CD1c-positive myeloid dendritic cell (primary cell): ENCODE data around the gene IRX1.

Source experiments
- DNase-seq: peaks from one replicate; pipeline ENCODE4 v3.0.0-alpha.2; 2016; ENCODE audit errors: extremely low spot score

The IRX1 gene

GRCh38 chr5:3595006-3595961 lies at the start of gene IRX1:
IRX1 (plus strand) TSS chr5:3595832; CDS start chr5:3596106, 274 bp downstream.
- DNase-seq, result no peak

- DNase-seq, result no peak
Measured at GRCh38 chr5:3546028-3546427, 49.6 kb upstream of the IRX1 start.

GRCh38 chr5:3564116-3564515 lies 31.5 kb upstream of the IRX1 start:
- DNase-seq, result no peak

- no peak for DNase-seq
Measured at GRCh38 chr5:3564827-3565518, 30.7 kb upstream of the IRX1 start.

- DNase-seq, result no peak
Measured at GRCh38 chr5:3584724-3585531, 10.7 kb upstream of the IRX1 start.

GRCh38 chr5:3590161-3590966 lies 5.3 kb upstream of the IRX1 start:
- DNase-seq, result no peak

GRCh38 chr5:3590967-3591900 lies 4.4 kb upstream of the IRX1 start:
- DNase-seq, result no peak

- DNase-seq, result no peak
Measured at GRCh38 chr5:3592298-3592697, 3.3 kb upstream of the IRX1 start.

- DNase-seq, result no peak
Measured at GRCh38 chr5:3593771-3594509, 1.7 kb upstream of the IRX1 start.

GRCh38 chr5:3594510-3595005 lies 1.1 kb upstream of the IRX1 start:
- DNase-seq, result no peak

GRCh38 chr5:3596261-3596825 lies 711 bp downstream of the IRX1 start:
- no peak for DNase-seq

GRCh38 chr5:3596857-3597166 lies 1.2 kb downstream of the IRX1 start:
- no peak for DNase-seq

- DNase-seq, result no peak
Measured at GRCh38 chr5:3597167-3598007, 1.8 kb downstream of the IRX1 start.

GRCh38 chr5:3598207-3598606 lies 2.6 kb downstream of the IRX1 start:
- DNase-seq, result no peak

GRCh38 chr5:3598769-3599211 lies 3.2 kb downstream of the IRX1 start:
- DNase-seq, result no peak

GRCh38 chr5:3599226-3600105 lies 3.8 kb downstream of the IRX1 start:
- DNase-seq, result no peak
